NCI-H2196 treated with DMSO at 0.1 percent for 48 hours (cell line): ENCODE measurements around the gene ACR.

Experiments used
- DNase-seq: peaks from one replicate; lab custom pipeline; 2025; ENCODE audit not compliant: unreplicated experiment; lab: John Stamatoyannopoulos, UW

The ACR gene

DNA sequence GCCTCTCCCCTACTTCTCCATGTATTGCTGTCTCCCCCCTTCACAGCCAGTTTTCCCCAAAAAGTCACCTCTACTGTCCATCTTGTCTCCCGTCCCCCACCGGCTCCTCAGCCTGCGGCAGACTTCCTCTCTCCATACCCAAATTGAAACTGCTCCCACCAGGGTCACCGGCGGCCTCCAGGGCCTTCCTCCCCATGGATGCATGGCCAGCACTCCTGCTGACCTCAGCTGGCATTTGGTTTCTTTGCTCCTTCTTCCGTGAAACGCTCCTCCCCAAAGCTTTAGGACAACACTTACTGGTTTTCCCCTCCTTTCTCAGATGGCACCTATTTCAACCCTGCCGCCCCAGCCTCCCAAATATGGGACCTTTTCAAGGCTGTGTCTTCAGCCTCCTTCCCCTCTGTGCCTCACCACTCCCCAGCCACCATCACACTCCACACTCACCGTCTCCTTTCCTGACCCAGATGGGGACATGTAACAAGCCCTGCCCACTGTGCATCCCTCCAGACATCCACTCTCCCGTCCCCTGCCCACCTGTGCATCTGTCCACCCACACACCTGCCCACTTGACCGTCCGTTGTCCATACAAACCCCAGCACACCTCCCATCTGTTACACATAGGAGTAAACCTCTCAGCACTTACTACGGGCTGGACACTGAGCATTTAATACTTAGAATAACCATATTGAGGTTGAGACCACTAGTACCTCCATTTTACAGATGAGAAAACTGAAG is 21.5 kb upstream of the ACR start:
- no peak for DNase-seq

DNA sequence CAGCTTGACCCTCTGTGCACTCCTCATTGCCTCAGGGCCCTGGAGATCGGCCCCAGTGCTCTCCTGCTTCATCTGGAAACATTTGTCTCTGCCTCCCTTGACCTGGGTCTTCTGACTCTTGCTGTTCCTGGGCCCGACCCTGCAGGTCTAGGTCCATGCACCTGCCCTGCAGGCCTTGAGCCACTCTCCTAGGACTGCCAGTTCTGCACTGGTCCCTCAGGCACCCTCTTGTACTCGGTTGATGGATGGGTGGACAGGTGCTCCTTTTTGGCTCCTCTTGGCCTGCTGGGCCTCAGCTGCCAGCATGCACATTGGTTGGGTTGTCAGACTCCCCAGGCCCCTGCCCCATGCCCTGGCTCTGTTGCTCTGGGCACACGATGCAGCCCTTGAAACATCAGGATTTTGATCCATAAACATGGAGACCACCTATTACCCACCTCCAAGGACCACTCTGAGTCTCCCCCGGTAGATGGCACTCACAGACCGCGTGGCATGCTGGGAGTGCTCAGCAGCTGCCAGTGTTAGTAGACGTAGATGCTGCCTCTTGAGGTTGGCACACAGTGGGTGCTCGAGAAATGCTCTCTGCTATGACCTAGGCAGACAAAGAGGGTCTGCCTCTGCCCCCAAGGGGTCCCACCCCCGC is 20.2 kb upstream of the ACR start:
- no peak for DNase-seq

DNA sequence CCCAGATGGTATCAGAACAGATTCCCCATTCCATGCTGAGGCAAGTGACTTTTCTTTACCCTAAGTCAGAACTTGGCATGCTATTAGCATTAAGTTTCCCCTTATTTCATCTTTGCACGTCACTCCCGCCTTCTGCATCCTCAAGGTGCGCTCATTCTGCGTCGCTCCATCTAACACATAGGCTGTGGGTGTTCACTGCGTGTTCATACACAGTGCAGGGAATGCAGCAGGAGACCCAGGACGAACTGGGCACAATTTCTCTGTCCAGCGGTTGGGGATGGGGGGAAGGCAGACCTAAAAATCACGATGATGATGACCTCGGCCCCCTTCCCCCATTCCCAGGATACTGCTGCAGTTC is 19.7 kb upstream of the ACR start:
- no peak for DNase-seq

DNA sequence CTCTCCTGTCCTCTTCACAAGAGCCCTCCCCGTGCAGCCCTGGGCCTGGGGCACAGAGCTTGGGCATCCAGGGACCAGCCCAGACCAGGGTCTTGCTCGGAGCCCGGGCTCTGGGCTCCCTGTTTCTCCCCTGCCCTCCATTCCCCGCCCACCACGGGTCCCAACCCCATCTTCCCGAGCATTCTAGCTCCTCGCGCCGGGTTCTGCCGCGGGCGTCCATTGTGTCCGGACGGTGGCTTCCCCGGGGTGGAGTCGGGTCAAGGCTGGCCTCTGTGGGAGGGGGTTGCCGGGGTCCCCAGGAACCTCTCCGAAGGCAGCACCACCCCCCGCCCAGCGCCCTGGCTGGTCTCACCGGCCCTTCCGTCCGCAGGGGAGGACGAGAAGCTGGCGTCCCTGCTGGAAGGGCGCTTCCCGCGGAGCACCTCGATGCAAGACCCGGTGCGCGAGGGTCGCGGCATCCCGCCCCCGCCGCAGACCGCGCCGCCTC is 18.1 kb upstream of the ACR start:
- no peak for DNase-seq

DNA sequence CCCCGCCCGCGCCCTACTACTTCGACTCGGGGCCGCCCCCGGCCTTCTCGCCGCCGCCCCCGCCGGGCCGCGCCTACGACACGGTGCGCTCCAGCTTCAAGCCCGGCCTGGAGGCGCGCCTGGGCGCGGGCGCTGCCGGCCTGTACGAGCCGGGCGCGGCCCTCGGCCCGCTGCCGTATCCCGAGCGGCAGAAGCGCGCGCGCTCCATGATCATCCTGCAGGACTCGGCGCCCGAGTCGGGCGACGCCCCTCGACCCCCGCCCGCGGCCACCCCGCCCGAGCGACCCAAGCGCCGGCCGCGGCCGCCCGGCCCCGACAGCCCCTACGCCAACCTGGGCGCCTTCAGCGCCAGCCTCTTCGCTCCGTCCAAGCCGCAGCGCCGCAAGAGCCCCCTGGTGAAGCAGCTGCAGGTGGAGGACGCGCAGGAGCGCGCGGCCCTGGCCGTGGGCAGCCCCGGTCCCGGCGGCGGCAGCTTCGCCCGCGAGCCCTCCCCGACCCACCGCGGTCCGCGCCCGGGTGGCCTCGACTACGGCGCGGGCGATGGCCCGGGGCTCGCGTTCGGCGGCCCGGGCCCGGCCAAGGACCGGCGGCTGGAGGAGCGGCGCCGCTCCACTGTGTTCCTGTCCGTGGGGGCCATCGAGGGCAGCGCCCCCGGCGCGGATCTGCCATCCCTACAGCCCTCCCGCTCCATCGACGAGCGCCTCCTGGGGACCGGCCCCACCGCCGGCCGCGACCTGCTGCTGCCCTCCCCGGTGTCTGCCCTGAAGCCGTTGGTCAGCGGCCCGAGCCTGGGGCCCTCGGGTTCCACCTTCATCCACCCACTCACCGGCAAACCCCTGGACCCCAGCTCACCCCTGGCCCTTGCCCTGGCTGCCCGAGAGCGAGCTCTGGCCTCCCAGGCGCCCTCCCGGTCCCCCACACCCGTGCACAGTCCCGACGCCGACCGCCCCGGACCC is 17.4 kb upstream of the ACR start:
- no peak for DNase-seq

DNA sequence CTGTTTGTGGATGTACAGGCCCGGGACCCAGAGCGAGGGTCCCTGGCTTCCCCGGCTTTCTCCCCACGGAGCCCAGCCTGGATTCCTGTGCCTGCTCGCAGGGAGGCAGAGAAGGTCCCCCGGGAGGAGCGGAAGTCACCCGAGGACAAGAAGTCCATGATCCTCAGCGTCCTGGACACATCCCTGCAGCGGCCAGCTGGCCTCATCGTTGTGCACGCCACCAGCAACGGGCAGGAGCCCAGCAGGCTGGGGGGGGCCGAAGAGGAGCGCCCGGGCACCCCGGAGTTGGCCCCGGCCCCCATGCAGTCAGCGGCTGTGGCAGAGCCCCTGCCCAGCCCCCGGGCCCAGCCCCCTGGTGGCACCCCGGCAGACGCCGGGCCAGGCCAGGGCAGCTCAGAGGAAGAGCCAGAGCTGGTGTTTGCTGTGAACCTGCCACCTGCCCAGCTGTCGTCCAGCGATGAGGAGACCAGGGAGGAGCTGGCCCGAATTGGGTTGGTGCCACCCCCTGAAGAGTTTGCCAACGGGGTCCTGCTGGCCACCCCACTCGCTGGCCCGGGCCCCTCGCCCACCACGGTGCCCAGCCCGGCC is 16.7 kb upstream of the ACR start:
- DNase-seq, result no peak

DNA sequence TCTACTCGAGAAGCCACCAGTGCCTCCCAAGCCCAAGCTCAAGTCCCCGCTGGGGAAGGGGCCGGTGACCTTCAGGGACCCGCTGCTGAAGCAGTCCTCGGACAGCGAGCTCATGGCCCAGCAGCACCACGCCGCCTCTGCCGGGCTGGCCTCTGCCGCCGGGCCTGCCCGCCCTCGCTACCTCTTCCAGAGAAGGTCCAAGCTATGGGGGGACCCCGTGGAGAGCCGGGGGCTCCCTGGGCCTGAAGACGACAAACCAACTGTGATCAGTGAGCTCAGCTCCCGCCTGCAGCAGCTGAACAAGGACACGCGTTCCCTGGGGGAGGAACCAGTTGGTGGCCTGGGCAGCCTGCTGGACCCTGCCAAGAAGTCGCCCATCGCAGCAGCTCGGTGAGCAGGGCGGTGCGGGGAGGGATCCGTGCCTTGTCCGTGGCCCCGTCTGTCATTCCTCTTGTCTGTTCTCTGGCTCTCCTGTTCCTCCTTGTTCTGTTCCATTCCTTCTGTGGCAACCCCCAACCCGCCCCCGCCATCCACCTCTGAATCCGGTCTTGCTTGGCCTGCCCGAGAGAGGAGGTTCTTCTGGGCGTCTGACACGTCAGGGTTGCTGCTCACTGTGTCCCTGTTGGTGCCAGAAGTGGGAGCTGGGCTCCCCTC is 15.8 kb upstream of the ACR start:
- DNase-seq, result no peak

DNA sequence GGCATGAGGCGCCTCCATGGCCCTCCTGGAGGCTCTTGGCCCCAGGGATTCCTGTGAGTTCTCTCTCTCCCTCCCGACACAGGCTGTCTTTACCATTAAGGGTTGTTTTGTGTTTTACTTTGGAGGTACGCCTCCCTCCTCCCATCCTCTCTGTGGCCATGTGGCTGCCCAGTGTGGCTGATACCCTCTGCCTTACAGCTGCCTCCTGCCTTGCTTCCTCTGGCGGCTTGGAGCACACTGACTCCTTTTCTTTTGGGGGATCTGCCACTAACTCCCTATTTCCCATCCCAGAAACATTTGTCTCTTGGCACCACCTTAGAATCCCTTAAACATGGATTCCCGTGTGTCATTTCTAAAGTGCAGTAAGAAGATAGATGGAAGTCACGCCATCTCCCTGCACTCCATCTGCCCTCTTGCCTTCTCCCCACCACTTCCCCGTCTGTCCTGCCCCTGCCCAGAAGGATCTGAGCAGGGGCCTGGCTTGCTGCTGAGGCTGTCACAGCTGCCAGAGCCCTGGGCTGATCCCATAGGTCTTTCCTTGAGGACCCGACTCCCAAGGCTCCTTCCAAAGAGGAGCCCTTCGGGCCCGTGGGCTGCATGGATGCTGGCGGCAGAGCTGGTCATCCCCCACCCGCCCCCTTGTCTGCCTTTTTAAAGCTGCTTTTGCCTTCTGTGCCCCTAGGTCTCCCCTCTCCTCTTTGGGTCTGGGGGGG is 15.1 kb upstream of the ACR start:
- DNase-seq, result no peak

DNA sequence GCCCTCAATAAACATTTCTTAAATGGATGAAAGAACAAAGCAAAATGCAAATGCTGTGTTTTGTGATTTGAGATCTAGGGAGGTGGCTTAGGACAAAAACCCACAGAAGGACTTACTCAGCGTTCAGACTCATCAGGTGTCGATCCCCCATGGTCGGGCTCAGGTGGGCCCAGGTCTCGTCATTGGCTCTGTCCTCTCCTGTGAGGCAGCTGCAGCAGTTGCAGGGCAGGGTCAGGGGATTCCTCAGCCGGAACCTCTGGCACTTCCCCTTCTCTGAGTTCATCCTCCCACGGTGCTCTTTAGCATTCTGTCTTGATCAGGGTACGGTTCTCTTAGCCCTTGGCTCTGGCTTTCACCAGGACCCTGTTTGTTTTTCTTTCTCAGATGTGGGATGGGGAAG is 14.0 kb upstream of the ACR start:
- DNase-seq, result no peak

DNA sequence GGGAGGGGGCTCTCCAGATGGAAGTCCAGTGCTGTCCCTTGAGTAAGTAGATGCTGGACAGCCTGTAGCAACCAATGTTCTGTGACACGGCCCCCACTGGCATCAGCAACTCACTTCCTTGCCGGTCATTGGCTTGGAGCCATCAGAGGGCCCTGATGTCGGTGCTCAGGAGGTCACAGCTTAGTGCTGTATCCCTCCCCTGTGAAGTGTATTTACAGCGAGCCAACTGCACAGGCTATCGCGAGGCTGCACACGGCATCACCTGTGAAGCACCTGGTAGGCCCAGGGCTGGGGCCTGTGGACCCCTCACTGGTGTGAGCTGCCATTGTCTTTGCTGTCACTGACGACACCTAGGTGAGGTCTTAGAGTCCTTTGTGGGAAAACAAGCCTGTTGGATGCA is 13.4 kb upstream of the ACR start:
- DNase-seq, result no peak

DNA sequence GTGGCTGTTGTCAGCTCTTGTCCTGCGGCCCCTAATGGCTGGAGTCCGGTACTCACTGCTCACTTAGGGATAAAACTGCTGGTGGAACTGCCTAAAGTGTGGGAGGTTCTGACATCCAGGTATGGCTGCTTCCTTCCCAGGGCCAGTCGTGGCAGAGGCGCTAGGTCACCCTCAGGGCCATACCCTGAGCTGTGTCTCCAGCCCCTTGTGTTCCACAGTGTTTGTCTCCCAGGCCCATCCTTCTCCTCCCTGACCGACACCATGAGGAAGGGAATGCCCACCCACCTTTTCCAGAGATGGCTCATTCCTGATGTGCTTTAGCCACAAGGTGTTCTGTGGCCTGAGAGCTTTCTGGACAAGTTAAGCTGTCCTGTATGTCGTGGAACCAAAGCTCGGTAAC is 12.4 kb upstream of the ACR start:
- no peak for DNase-seq

DNA sequence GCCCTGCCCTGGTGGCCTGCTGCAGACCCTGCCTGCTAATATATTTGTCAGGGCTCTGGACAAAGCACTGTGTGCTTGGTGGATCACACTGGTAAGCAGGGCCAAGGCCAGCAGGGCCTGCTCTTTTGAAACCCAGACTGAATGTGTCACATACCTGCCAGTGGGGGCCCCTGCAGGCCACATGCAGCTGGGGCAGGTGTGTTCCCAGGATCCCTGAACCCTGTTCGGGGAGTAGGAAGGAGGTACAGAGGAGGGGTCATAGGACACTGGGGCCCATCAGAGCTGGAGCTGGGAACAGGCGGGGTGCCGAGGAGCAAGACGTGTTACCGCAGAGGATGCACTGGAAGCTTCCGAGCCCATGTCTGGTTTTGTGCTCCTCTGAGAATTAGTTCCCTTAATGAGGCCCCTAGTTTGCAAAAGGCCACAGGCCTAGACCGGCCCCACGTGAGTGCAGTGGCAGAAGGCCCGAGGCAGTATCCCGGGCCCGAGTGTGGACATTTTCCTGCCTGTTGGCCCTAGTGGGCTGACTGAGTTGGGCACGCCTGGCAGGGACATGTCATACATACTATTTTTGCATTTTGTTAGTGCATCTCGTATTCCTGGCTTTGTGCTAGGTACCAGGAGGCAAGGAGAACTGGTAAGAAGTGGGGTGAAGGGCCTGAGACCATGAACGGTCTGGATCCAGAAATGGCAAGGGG is 11.2 kb upstream of the ACR start:
- DNase-seq, result no peak

DNA sequence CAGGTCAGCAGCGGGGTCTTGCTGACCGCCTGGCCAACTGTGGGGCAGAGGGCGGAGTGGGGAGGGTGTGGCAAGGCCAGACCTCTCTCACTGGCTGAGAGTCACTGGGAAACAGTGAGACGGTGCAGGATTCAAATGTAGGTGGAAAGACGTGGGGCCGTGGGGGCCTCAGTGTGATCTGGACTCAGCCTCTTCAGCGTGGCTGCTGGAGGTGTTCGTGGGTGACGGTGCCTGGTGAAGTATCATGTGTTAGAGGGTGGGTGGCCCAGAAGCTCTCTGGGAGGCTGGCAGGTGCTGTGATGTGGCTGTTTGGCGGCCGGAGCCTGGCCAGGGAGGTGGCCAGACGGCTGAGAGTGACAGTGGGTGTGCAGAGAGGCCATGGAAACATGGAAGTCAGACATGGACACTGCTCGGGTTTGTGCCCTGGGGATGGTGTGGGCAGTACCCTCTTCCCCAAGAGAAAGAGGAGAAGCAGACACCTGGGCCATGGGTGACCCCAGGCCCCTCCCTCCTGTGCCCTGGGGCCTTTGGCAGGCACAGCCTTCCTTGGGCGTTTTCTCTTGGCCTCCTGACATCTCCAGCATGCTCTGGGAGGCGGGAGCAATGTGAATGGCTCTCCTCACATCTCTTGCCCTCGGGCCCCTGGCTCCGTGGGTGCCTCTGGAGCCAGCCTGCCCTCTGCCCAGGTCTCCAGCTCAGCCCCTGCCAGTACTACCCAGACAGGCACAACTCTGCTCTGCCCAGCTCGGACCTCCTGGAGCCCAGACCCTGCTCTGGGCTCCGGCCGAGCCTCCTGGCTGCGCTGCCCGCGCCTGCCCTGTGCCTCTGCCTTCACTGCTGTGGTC is 10.1 kb upstream of the ACR start:
- no peak for DNase-seq

DNA sequence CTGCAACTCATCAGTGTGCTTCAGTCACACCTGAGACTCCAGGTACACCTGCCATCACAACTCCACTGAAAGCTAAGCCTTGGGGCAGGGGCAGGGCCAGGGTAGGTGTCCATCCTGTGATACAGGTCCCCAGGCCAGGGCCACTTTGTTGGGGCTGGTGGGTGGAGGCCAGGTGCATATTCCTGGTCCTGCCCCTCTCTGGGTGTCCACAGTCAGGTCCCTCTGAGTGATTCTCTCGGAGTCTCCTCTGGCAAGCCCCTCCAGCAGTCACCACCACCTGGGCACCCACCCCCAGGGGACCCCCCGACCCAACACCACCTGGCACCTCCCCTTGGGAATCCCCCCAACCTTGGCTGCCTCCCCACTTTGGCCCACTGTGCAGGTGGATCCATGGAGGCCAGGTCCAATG is 9.5 kb upstream of the ACR start:
- DNase-seq, result no peak

DNA sequence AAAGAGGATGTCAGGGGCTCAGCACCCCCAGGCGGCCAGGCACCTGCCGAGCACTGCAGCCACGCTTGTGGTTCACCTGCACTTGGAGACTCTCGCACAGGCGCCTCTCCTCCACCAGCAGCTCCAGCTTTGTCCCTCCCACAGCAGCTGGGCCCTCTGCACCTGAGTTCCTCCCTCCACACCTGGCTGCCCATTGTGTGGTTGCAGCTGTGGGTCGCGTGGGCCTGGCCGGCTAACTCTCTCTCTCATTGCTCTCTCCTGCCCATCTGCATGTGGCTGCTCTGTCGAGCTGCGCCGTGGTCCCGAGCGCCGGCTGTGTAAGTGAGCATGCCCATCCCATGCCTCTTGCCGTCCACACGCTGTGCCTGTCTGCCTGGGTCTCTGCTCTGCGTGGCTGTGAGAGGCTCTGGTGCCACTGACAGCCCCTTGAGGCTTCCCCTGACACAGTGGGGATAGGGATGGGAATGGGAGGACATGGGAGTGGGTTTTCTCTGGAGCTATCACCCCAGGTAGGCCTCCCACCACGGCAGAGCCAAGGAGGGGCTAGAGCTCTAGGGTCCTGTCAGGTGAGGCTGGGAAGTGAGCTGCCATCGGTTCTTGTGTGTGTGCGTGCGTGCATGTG is 8.5 kb upstream of the ACR start:
- no peak for DNase-seq

DNA sequence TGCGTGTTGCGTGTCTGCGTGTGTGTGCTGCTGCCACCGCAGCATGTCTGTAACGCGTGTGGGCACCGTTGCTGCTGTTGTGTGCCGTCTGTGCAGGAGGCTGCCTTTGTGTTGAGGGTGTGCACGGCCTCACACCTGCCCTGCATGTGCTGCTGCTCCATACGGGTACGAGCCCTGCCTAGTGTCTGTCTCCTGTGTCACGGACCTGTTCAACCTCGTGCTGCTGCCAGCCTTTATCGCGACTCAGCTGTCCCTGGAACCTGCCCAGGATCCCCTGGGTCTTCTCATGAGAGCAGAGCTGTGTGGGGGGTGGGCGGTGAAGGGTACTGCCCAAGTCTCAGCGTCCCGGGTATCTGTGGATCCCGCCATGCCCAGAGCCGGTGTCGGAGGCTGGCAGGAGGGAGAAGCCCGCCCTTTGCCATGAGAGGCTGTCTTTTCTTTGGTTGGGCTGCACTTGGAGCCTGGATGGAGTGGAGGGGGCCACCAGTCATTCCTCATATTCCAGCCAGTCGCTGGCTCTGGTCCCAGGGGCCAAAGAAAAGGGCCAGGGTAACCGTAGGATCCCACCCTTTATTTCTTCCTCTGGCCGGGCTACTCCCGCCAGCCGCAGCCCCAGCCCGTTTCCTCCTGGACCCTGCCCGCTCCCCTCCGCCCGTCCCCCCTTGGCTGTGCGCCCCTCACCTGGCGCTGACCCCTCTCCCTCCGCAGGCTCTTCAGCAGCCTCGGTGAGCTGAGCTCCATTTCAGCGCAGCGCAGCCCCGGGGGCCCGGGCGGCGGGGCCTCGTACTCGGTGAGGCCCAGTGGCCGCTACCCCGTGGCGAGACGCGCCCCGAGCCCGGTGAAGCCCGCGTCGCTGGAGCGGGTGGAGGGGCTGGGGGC is 7.8 kb upstream of the ACR start:
- DNase-seq, result no peak

DNA sequence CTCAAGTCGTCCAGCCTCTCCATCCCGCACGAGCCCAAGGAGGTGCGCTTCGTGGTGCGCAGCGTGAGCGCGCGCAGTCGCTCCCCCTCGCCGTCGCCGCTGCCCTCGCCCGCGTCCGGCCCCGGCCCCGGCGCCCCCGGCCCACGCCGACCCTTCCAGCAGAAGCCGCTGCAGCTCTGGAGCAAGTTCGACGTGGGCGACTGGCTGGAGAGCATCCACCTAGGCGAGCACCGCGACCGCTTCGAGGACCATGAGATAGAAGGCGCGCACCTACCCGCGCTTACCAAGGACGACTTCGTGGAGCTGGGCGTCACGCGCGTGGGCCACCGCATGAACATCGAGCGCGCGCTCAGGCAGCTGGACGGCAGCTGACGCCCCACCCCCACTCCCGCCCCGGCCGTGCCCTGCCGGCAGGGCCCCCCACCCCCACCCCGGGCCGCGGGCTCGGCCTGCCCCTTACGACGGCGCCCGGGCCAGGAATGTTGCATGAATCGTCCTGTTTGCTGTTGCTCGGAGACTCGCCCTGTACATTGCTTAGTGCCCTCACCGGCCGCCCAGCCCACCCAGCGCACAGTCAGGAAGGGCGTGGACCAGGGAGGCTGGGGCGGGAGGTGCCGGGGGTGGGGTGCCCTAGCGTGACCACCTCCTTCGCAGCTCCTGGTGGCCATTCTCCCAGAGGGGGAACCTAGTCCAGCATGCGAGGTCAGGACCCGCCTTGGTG is 6.9 kb upstream of the ACR start:
- no peak for DNase-seq
